NCI-H1436 (cell line): ENCODE measurements around the gene ZBTB5.
"Not testable (repeated sequence)": the region's sequence is repeated elsewhere in the genome, so short reads cannot be mapped to it uniquely, and the experiment has no call there.

Experiments
- DNase-seq: peaks from one replicate; lab custom pipeline; 2025; lab: John Stamatoyannopoulos, UW

The ZBTB5 gene

GRCh38 chr9:37486616-37487548, 21.6 kb upstream of the ZBTB5 start:
- no peak for DNase-seq

GRCh38 chr9:37486256-37486615, 21.0 kb upstream of the ZBTB5 start:
- no peak for DNase-seq

GRCh38 chr9:37485389-37486255, 20.4 kb upstream of the ZBTB5 start, which contains the start of gene POLR1E:
Gene POLR1E (plus strand): TSS chr9:37485948. CDS start chr9:37486048, 100 bp downstream.
- DNase-seq = peak; percentile 93

- DNase-seq = no peak
Observed at GRCh38 chr9:37480759-37481158, 15.5 kb upstream of the ZBTB5 start.

GRCh38 chr9:37477987-37478619, 12.9 kb upstream of the ZBTB5 start:
- DNase-seq = not testable (repeated sequence)

- not testable (repeated sequence) for DNase-seq
Observed at GRCh38 chr9:37477443-37477842, 12.2 kb upstream of the ZBTB5 start.

- no peak for DNase-seq
Observed at GRCh38 chr9:37476930-37477329, 11.7 kb upstream of the ZBTB5 start.

GRCh38 chr9:37474438-37474837, 9.2 kb upstream of the ZBTB5 start:
- no peak for DNase-seq

- DNase-seq = not testable (repeated sequence)
Observed at GRCh38 chr9:37473982-37474381, 8.7 kb upstream of the ZBTB5 start.

GRCh38 chr9:37471942-37472684, 6.9 kb upstream of the ZBTB5 start:
- no peak for DNase-seq

- no peak for DNase-seq
Observed at GRCh38 chr9:37468620-37469019, 3.4 kb upstream of the ZBTB5 start.

GRCh38 chr9:37467530-37467929, 2.3 kb upstream of the ZBTB5 start:
- not testable (repeated sequence) for DNase-seq

- DNase-seq = peak; percentile 47
Observed at GRCh38 chr9:37466037-37466709, 923 bp upstream of the ZBTB5 start.

GRCh38 chr9:37464426-37465248, 613 bp downstream of the ZBTB5 start:
- peak; percentile 93 for DNase-seq

- no peak for DNase-seq
Observed at GRCh38 chr9:37464006-37464405, 1.2 kb downstream of the ZBTB5 start.

- no peak for DNase-seq
Observed at GRCh38 chr9:37456817-37457216, 8.4 kb downstream of the ZBTB5 start.

GRCh38 chr9:37455884-37456647, 9.2 kb downstream of the ZBTB5 start:
- no peak for DNase-seq

- no peak for DNase-seq
Observed at GRCh38 chr9:37454238-37454637, 11.0 kb downstream of the ZBTB5 start.

- DNase-seq = no peak
Observed at GRCh38 chr9:37453827-37454226, 11.4 kb downstream of the ZBTB5 start.
